Neuron (in vitro differentiated cells): Measurements from ENCODE around the gene ARSG.
"Not testable (repeated sequence)": the region's sequence is repeated elsewhere in the genome, so short reads cannot be mapped to it uniquely, and the experiment has no call there.

Experiments
- H2AFZ ChIP-seq: one replicate; pipeline ENCODE4 v1.6.1; 2013; ENCODE audit warnings: low read depth, mild to moderate bottlenecking, inconsistent platforms, low read length, moderate library complexity
- H3K27me3 ChIP-seq: one replicate; pipeline ENCODE4 v1.6.1; 2013; ENCODE audit warnings: low read length; ENCODE audit not compliant: insufficient read depth
- H3K36me3 ChIP-seq: one replicate; pipeline ENCODE4 v1.6.1; 2013; ENCODE audit warnings: low read length; ENCODE audit not compliant: insufficient read depth
- H3K4me1 ChIP-seq: one replicate; pipeline ENCODE4 v1.6.1; 2013; ENCODE audit warnings: low read length; ENCODE audit not compliant: insufficient read depth
- H3K4me3 ChIP-seq: 2 replicates; pipeline ENCODE4 v1.5.1; 2013; ENCODE audit warnings: mild to moderate bottlenecking, low read length, moderate library complexity
- H3K9me3 ChIP-seq: one replicate; pipeline ENCODE4 v1.6.1; 2013; ENCODE audit warnings: low read length

ARSG gene

DNA sequence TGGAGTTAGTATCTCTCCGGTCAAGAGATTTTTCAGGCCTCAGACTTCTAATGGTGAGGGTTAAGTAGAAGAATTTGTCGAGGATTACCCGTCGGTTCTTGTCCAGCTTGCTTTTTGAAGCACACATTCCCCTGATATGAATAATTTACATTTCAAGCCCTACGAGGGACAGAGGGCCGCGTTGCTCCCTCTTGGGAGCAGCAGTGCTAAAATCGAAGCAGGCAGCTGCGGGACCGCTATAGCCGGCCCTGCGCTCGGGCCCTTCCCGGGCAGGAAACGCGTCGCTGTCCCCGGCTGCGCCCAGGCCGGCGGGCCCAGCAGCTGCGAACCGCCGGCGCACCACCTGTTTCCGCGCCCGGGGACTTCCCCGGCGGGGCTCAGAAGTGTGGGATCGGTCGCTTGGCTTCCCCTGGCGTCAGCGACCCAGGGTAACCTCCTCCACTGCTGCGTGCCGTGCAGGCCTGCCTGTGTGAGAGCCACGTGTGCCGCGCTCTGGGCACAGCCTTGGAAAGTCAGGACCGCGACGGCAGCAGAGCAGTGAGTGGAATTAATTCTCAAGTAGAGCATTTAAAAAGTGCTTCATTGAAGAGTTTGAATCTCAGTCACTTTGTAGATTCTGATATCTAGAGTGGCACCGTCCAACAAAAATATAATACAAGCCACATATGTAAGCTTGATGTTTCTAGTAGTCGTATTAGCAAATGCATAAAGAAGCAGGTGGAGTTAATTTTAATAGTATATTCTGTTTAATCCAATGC lies 32.2 kb upstream of the ARSG start:
- not testable (repeated sequence) for H3K4me1 ChIP-seq, H2AFZ ChIP-seq, H3K9me3 ChIP-seq, H3K27me3 ChIP-seq
- Histone ChIP-seq H3K4me3 (peak overlapping the region; percentile 16), H3K36me3 (peaks cover 30% of the 10 kb centered on the region)

DNA sequence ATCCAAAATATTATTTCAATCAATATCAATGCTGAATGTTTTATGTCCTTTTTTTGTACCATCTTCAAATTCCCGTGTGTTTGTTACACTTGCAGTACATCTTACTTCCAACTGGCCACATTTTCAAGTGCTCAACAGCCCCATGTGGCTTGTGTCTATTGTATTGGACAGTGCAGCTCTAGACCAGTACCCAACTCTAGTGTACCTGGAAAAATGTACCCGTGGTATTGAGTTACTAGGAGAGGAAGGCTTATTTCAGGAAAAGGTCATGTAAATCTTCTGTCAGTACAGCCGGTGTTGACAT lies 31.7 kb upstream of the ARSG start:
- H3K9me3 ChIP-seq, H3K27me3 ChIP-seq, H3K4me1 ChIP-seq, H2AFZ ChIP-seq: not testable (repeated sequence)
- Histone ChIP-seq H3K4me3 (peak overlapping the region; percentile 16), H3K36me3 (peaks cover 25% of the 10 kb centered on the region)

DNA sequence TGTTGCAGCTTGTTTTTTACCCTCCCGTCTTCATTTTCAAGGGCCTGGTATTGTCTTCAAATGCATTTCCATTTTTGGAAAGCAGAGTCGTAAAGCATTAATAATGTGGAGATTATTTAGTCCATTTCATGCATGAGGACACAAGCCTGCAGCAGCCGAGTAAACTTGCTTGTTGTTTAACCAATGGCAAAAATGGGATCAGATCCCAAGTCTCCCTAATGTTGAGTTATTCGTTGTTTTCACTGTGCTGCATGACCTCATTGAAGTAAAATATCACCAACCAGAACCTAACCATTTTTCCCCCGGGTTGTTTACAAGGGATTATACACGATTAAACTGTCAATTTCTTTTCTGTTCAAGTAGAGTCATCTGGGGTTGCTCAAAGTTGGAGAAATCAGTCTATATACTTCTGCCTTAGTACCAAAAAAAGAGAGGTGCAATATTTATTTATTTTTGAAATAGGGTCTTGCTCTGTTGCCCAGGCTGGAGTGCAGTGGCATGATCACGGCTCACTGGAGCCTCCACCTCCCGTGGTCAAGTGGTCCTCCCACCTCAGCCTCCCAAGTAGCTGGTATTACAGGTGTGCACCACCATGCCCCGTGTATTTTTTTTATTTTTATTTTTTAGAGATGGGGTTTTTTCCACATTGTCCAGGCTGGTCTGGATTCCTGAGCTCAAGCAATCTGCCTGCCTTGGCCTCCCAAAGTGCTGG lies 31.1 kb upstream of the ARSG start:
- no peaks in the 10 kb centered on the region for H3K27me3 ChIP-seq
- H3K36me3 ChIP-seq: peaks cover 19% of the 10 kb centered on the region
- H3K9me3 ChIP-seq: no peaks in the 10 kb centered on the region
- no peak overlapping the region for H2AFZ ChIP-seq
- H3K4me1 ChIP-seq: peaks cover 2% of the 10 kb centered on the region
- H3K4me3 ChIP-seq: no peak overlapping the region

DNA sequence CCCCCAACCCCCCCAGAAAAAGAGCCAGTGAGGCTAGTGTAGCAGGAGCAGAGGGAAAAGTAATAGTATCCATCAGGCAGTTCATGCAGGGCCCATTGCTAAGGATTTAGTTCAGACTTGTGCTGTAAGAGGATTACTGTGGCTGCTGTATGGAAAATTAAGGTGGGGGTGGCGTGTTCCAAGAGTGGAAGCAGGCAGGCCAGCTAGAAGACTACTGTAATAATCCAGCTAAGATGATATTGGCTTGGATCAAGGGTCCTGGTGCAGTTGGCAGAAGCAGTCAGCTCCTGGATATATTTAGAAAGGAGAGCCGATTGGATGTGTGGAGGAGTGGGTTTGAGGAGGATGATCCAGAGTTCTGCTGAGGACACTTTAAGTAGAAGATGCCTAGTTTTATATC lies 28.8 kb upstream of the ARSG start:
- not testable (repeated sequence) for H3K9me3 ChIP-seq, H3K4me3 ChIP-seq, H3K4me1 ChIP-seq, H3K36me3 ChIP-seq, H2AFZ ChIP-seq, H3K27me3 ChIP-seq

DNA sequence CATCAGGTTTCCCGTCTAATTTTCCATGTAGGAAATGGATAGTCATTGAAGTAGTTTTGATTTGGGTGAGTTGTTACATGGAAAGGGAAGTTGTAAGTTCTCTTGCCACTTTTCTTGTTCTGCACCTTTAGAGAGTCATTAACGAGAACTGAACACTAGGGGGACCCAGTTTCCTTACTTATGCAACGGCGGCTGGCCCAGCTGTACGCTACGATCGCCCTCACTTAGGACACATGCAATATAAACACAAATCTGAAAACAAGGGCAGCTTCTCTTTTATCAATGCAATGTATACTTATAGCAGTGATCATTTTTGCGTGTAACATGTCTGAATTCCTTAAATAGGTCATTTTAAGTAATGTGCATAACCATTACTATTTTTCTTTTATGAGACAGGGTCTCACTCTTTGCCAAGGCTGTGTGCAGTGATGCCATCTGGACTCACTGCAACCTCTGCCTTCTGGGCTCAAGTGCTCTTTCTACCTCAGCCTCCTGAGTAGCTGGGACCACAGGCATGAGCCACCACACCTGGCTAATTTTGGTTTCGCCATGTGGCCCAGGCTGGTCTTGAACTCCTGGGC lies 28.1 kb upstream of the ARSG start:
- H2AFZ ChIP-seq, H3K4me1 ChIP-seq, H3K27me3 ChIP-seq, H3K9me3 ChIP-seq, H3K4me3 ChIP-seq: not testable (repeated sequence)
- peaks cover 11% of the 10 kb centered on the region for H3K36me3 ChIP-seq

DNA sequence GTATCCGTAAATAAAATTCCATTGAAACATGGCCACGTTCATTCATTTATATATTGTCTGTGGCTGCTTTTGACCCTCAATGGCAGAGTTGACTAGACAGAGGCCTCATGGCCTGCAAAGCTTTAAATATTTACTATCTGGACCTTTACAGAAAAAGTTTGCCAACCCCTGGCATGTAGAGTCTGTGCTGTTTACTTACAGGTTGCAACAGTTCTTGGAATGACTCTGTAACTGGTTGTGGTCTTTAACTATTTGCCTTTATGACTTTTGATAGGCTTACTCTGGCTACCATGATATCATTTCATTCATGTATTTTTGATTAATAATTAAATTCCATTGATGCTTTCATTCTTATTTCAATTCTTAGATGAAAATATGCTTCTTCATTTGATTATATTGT lies 25.5 kb upstream of the ARSG start:
- peaks cover 24% of the 10 kb centered on the region for H3K36me3 ChIP-seq
- H3K4me3 ChIP-seq, H2AFZ ChIP-seq, H3K27me3 ChIP-seq, H3K9me3 ChIP-seq, H3K4me1 ChIP-seq: not testable (repeated sequence)

DNA sequence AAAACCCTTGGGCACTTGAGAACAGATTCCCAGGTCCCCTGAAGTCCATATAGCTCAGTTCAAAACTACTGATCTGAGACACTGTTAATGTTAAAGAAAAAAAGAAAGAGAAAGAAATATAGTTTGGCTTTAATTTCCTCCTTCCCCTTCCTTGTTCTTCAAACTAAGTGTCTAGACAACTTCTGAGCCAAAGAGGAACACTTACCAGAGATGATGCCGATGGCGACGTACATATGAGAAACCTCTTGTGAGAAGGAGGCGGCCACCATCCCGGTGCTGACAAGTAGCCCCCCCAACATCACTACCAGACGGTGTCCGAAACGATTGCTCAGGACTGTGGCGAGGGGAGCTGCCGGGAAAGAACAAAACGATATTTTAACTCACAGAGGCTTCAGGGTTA lies 17.6 kb upstream of the ARSG start:
- Histone ChIP-seq H3K36me3 (peaks cover 74% of the 10 kb centered on the region), H3K4me1 (no peaks in the 10 kb centered on the region), H2AFZ (no peak overlapping the region), H3K9me3 (peaks cover 7% of the 10 kb centered on the region), H3K27me3 (no peaks in the 10 kb centered on the region), H3K4me3 (no peak overlapping the region)

DNA sequence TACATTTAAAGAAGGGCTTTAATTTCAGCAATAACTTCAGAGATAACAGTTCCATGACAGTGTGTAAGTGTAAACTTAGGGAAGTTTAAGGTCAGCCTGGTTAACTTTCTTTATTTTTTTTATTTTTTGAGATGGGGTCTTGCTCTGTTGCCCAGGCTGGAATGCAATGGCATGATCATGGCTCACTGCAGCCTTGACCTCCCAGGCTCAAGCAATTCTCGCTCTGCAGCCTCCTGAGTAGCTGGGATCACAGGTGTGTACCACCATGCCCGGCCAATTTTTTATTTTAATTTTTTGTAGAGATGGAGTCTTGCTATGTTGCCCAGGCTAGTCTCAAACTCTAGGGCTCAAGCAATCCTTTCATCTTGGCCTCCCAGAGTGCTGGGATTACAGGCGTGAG lies 15.0 kb upstream of the ARSG start:
- H3K9me3 ChIP-seq: peaks cover 19% of the 10 kb centered on the region
- peaks cover 78% of the 10 kb centered on the region for H3K36me3 ChIP-seq
- H2AFZ ChIP-seq, H3K4me1 ChIP-seq, H3K4me3 ChIP-seq, H3K27me3 ChIP-seq: not testable (repeated sequence)

DNA sequence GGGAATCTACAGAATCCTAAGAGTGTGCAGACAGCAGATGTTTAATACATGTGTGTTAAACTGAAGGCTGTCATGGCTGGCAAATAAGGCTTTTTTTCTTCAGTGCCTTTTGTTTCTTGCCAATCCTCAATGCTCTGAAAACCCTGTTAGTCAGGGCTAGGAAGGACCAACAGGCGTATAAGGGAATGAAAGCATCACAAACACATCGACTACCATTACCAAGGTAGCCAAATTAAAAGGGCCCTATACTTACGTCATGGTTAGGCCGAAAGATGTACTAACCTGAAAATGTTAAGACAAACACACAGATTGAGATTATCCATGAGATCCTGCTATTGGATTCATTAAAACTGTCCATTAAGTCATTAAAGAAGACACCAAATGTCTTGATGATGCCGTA lies 13.5 kb upstream of the ARSG start:
- Histone ChIP-seq H3K9me3 (peaks cover 22% of the 10 kb centered on the region), H2AFZ (no peak overlapping the region), H3K27me3 (no peaks in the 10 kb centered on the region), H3K4me1 (no peaks in the 10 kb centered on the region), H3K4me3 (no peak overlapping the region), H3K36me3 (peaks cover 65% of the 10 kb centered on the region)

DNA sequence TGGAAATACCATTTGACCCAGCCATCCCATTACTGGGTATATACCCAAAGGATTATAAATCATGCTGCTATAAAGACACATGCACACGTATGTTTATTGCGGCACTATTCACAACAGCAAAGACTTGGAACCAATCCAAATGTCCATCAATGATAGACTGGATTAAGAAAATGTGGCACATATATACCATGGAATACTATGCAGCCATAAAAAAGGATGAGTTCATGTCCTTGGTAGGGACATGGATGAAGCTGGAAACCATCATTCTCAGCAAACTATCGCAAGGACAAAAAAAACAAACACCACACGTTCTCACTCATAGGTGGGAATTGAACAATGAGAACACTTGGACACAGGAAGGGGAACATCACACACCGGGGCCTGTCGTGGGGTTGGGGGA lies 9.3 kb upstream of the ARSG start:
- H3K4me3 ChIP-seq, H3K27me3 ChIP-seq, H3K4me1 ChIP-seq, H2AFZ ChIP-seq: not testable (repeated sequence)
- Histone ChIP-seq H3K9me3 (peaks cover 22% of the 10 kb centered on the region), H3K36me3 (peaks cover 33% of the 10 kb centered on the region)

DNA sequence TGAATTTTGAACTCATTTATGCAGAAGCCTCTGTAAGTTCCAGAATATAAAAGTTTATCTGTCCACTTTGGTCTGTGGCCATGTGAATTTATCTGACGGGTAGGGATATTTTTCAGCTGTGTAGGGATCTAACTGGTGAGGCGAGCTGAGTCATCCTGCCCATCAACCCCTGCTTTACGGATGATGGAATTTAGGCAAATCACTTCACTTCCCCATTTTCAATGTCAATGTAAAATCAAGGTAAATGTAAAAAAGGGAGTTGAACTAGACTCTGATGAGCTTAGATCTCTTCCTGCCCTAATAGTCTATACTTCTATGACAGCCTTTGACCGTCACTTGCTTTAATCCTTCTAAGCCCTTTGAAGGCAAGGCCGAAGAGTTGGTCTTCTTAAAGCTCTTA lies 2.9 kb upstream of the ARSG start:
- Histone ChIP-seq H3K4me1 (peaks cover 18% of the 10 kb centered on the region), H3K36me3 (no peaks in the 10 kb centered on the region), H2AFZ (no peak overlapping the region), H3K9me3 (no peaks in the 10 kb centered on the region), H3K4me3 (no peak overlapping the region), H3K27me3 (no peaks in the 10 kb centered on the region)

DNA sequence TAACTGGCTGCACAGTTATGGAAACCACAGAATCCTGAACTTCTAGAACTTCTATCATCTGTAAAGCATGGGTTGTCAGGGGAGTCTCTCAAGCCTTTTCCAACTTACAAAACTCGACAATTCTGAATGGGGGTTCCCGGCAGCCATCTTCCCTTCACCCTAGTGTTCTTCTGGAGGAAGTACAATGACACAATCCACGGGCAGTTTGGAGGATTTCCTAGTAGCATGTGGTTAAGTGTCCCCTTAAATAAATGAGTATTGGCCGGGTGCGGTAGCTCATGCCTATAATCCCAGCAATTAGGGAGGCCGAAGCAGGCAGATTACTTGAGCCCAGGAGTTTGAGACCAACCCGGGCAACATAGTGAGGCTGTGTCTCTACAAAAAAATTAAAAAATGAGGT lies 2.5 kb upstream of the ARSG start:
- no peak overlapping the region for H2AFZ ChIP-seq
- no peak overlapping the region for H3K4me3 ChIP-seq
- no peaks in the 10 kb centered on the region for H3K36me3 ChIP-seq
- no peaks in the 10 kb centered on the region for H3K27me3 ChIP-seq
- peaks cover 21% of the 10 kb centered on the region for H3K4me1 ChIP-seq
- H3K9me3 ChIP-seq: no peaks in the 10 kb centered on the region

DNA sequence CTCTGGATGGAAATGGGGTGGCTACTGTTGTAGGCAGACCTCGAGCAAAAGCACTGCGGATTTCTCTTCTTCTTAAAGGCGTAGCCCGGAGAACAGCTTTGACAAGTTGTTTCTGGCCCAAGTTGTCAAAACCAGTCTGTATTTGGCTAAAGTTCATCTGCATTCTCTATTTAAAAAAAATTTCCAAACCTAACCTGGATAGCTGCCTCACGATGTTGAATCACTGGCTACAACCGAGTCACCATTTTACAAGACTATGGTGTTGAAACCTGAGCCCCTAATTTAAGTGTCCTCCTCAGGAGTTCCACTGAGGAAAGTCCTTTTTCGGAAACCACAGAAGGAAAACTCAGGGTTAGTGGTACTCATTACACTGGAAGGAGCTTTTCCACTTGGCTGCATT lies 1.8 kb upstream of the ARSG start:
- H3K9me3 ChIP-seq: no peaks in the 10 kb centered on the region
- H3K27me3 ChIP-seq: no peaks in the 10 kb centered on the region
- H3K4me1 ChIP-seq: peaks cover 26% of the 10 kb centered on the region
- H3K4me3 ChIP-seq: peak overlapping the region; percentile 76
- no peaks in the 10 kb centered on the region for H3K36me3 ChIP-seq
- no peak overlapping the region for H2AFZ ChIP-seq

DNA sequence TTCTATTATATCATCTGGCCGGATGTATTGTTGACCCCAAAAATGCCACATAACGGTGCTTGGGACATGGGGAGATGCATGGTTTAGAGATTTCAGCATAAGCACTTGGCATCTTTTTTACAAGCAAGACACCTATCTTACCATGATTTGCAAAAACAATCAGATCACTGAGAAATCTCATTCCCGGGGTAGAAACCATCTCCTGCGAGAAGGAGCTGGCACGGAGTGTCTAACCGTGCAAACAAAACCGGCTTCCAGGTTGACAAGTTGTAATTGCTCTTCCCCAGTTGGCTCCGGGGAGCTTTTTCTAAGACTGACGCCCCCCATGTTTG lies 1.4 kb upstream of the ARSG start:
- H3K4me1 ChIP-seq: peaks cover 31% of the 10 kb centered on the region
- H2AFZ ChIP-seq: no peak overlapping the region
- peak overlapping the region; percentile 76 for H3K4me3 ChIP-seq
- no peaks in the 10 kb centered on the region for H3K36me3 ChIP-seq
- H3K27me3 ChIP-seq: no peaks in the 10 kb centered on the region
- H3K9me3 ChIP-seq: no peaks in the 10 kb centered on the region
